K562 (cell line): ENCODE data around the gene RNASEH2C. TPM values are rescaled to one million over a fixed set of nuclear protein-coding genes. Genes with fewer than 3 reads are reported as not detected.

Source experiments
- ATAC-seq: fragments of 200-7000 bp; cut with Tn5 transposase; 3 replicates; pipeline ENCODE4 v1.9.1; 2020; ENCODE audit warnings: moderate library complexity
- BruUV-seq: library from RNA; stranded (reverse); fragments of 400-500 nt; replicated peaks from 2 replicates; lab custom pipeline; 2021; lab: Mats Ljungman, UMichigan
- CTCF ChIA-PET: fragments of 300-600 bp; formaldehyde crosslinking; extraction: SDS; loops from one replicate; lab custom pipeline; 2021; ENCODE audit warnings: low intra/inter-chr PET ratio; lab: Yijun Ruan, JAX
- POLR2A ChIA-PET: fragments of 300-600, 350-650 bp; sonication (Branson Sonifier 250); formaldehyde crosslinking; extraction: SDS; loops from one replicate; lab custom pipeline; 2021; ENCODE audit warnings: antibody characterized with exemption, inconsistent platforms; lab: Yijun Ruan, JAX
- DNase-seq, 4 experiments: peaks; one replicate each; pipeline versions ENCODE4 v3.0.0 to v3.0.0-alpha.2; 2011 to 2018; ENCODE audit warnings: low spot score in 3 of 4, mixed read lengths in 3 of 4; ENCODE audit errors: extremely low read depth in 1 of 4
- FAIRE-seq: peaks from 2 replicates; lab custom pipeline; 2011; peaks lifted over from hg19 to GRCh38; lab: Jason Lieb, UNC
- H2AFZ ChIP-seq: 2 replicates; pipeline ENCODE4 v1.6.0; 2011; ENCODE audit warnings: low read depth, low read length, control low read depth, inconsistent platforms
- H3K27ac ChIP-seq: fragments of 200-600 bp; 3 replicates; pipeline ENCODE4 v1.8.0; 2011; ENCODE audit warnings: low read depth, mild to moderate bottlenecking, control low read depth, inconsistent platforms, low read length, moderate library complexity, mixed read lengths; ENCODE audit errors: extremely low read depth
- H3K27me3 ChIP-seq, 2 experiments: fragments of 300-600 bp in 1 of 2; 2 replicates in 1 of 2; 3 replicates in 1 of 2; pipeline versions ENCODE4 v1.6.0 to v1.8.0; 2011; ENCODE audit warnings: inconsistent platforms in 2 of 2, low read length in 2 of 2, mild to moderate bottlenecking in 1 of 2, mixed read lengths in 1 of 2, moderate library complexity in 1 of 2; ENCODE audit not compliant: control insufficient read depth in 2 of 2, insufficient read depth in 2 of 2
- H3K36me3 ChIP-seq: fragments of 300-600 bp; 3 replicates; pipeline ENCODE4 v1.8.0; 2011; ENCODE audit warnings: mild to moderate bottlenecking, low read length, inconsistent platforms; ENCODE audit not compliant: control insufficient read depth, insufficient read depth
- H3K4me1 ChIP-seq, 2 experiments: fragments of 200-600 bp in 1 of 2; replicated peaks in 1 of 2; 2 replicates in 1 of 2; 3 replicates in 1 of 2; pipeline versions ENCODE4 v1.5.1 to v1.8.0; 2011; ENCODE audit warnings: inconsistent platforms in 2 of 2, low read length in 2 of 2, mild to moderate bottlenecking in 1 of 2, mixed read lengths in 1 of 2, moderate library complexity in 1 of 2; ENCODE audit not compliant: control insufficient read depth in 2 of 2, insufficient read depth in 2 of 2
- H3K4me2 ChIP-seq: 2 replicates; pipeline ENCODE4 v1.6.1; 2011; ENCODE audit warnings: low read length, control low read depth, inconsistent platforms, mixed read lengths; ENCODE audit not compliant: insufficient read depth
- H3K4me3 ChIP-seq: fragments of 200-600 bp; sonication (generic), shearing (Covaris generic); 2 replicates; pipeline ENCODE4 v1.5.1; 2016; ENCODE audit warnings: control low read depth, inconsistent platforms
- H3K79me2 ChIP-seq: fragments of 200-600 bp; 3 replicates; pipeline ENCODE4 v1.8.0; 2011; ENCODE audit warnings: low read length, inconsistent platforms; ENCODE audit not compliant: control insufficient read depth, insufficient read depth
- H3K9ac ChIP-seq, 2 experiments: 2 replicates each; pipeline versions ENCODE4 v1.6.0 to v1.6.1; 2011; ENCODE audit warnings: low read depth in 2 of 2, low read length in 2 of 2, control low read depth in 1 of 2, inconsistent platforms in 1 of 2, mild to moderate bottlenecking in 1 of 2, mixed read lengths in 1 of 2; ENCODE audit not compliant: insufficient read depth in 1 of 2
- H3K9me1 ChIP-seq: one replicate; pipeline ENCODE4 v1.6.0; 2011; ENCODE audit warnings: inconsistent platforms, mild to moderate bottlenecking, low read length, moderate library complexity; ENCODE audit not compliant: control insufficient read depth, insufficient read depth
- H3K9me3 ChIP-seq: replicated peaks from 2 replicates; pipeline ENCODE4 v1.5.1; 2011; ENCODE audit warnings: low read depth, low read length, inconsistent platforms; ENCODE audit not compliant: control insufficient read depth, insufficient read depth
- H4K20me1 ChIP-seq: replicated peaks from 2 replicates; pipeline ENCODE4 v1.6.1; 2011; ENCODE audit warnings: low read length, inconsistent platforms, mixed read lengths; ENCODE audit not compliant: control insufficient read depth, insufficient read depth
- ATF3 ChIP-seq, 2 experiments: fragments of 450-650 bp in 1 of 2; sonication (generic) in 1 of 2; formaldehyde crosslinking in 1 of 2; IDR thresholded peaks in 1 of 2; conservative IDR thresholded peaks in 1 of 2; 2 replicates each; pipeline versions ENCODE4 v1.6.1 to v1.8.1; 2016 to 2023; ENCODE audit warnings: mild to moderate bottlenecking in 2 of 2, moderate library complexity in 2 of 2, inconsistent platforms in 1 of 2, missing genetic modification reagents in 1 of 2
- C11orf30 ChIP-seq: fragments of 450-650 bp; IDR thresholded peaks from 2 replicates; pipeline ENCODE4 v1.6.1; 2016; ENCODE audit warnings: low read depth, mild to moderate bottlenecking
- CUX1 ChIP-seq: fragments of 200-800 bp; sonication (Bioruptor generic); IDR thresholded peaks from 2 replicates; pipeline ENCODE4 v1.6.1; 2016; ENCODE audit warnings: missing genetic modification characterization, missing compliant biosample characterization
- DPF2 ChIP-seq: fragments of 450-650 bp; IDR thresholded peaks from 2 replicates; pipeline ENCODE4 v1.6.1; 2016
- HLTF ChIP-seq: fragments of 450-650 bp; IDR thresholded peaks from 2 replicates; pipeline ENCODE4 v1.6.1; 2016
- KLF13 ChIP-seq: fragments of 450-650 bp; IDR thresholded peaks from 2 replicates; pipeline ENCODE4 v1.6.1; 2016; ENCODE audit warnings: missing genetic modification characterization, low read depth, mild to moderate bottlenecking, missing compliant biosample characterization, moderate library complexity, borderline replicate concordance
- MIER1 ChIP-seq: fragments of 450-650 bp; IDR thresholded peaks from 2 replicates; pipeline ENCODE4 v1.6.1; 2016; ENCODE audit warnings: antibody characterized with exemption, mild to moderate bottlenecking, low read depth
- MXI1 ChIP-seq: IDR thresholded peaks from 2 replicates; pipeline ENCODE4 v1.6.1; 2011; ENCODE audit warnings: low read depth, mild to moderate bottlenecking, improper control_type of control experiment, low read length
- POLR2A ChIP-seq: fragments of 450-650 bp; conservative IDR thresholded peaks from 2 replicates; pipeline ENCODE4 v1.6.1; 2016
- POLR2AphosphoS5 ChIP-seq: IDR thresholded peaks from 2 replicates; pipeline ENCODE4 v1.6.1; 2011; ENCODE audit warnings: mild to moderate bottlenecking, low read depth, low read length, moderate library complexity; ENCODE audit not compliant: control insufficient read depth, insufficient read depth
- RB1 ChIP-seq: fragments of 450-650 bp; IDR thresholded peaks from 2 replicates; pipeline ENCODE4 v1.6.1; 2017; ENCODE audit warnings: low read depth, mild to moderate bottlenecking
- RBM22 ChIP-seq: fragments of 200-400 bp; formaldehyde crosslinking; IDR thresholded peaks from 2 replicates; pipeline ENCODE4 v1.6.1; 2018; ENCODE audit warnings: low read length, low read depth; ENCODE audit not compliant: poor library complexity, severe bottlenecking
- SREBF2 ChIP-seq: sonication (generic); formaldehyde crosslinking; IDR thresholded peaks from 2 replicates; pipeline ENCODE4 v1.4.0; 2020; ENCODE audit warnings: mild to moderate bottlenecking, missing genetic modification reagents
- TEAD4 ChIP-seq, 2 experiments: sonication (generic) in 1 of 2; formaldehyde crosslinking in 1 of 2; IDR thresholded peaks; 2 replicates each; pipeline versions ENCODE4 v1.6.1 to v1.8.0; 2012 to 2022; ENCODE audit warnings: borderline replicate concordance in 1 of 2, inconsistent platforms in 1 of 2, low read length in 1 of 2, mild to moderate bottlenecking in 1 of 2, missing genetic modification reagents in 1 of 2
- THRAP3 ChIP-seq: fragments of 450-650 bp; IDR thresholded peaks from 2 replicates; pipeline ENCODE4 v1.6.1; 2016; ENCODE audit warnings: mild to moderate bottlenecking, inconsistent platforms, borderline replicate concordance
- ZNF668 ChIP-seq: fragments of 250-450 bp; sonication (Bioruptor Pico); IDR thresholded peaks from 2 replicates; pipeline ENCODE4 v1.8.0; 2022; ENCODE audit warnings: mild to moderate bottlenecking, inconsistent platforms
- WGBS: fragments of 100-300 bp; shearing (Covaris generic); methylation state at CpG from one replicate; pipeline ENCODE4 v1.1.6; 2016; ENCODE audit warnings: low coverage, mixed read lengths; ENCODE audit not compliant: insufficient coverage; ENCODE audit errors: missing lambda C conversion rate; 5-methylcytosine and 5-hydroxymethylcytosine counted together
- in situ Hi-C: fragments of 300-500 bp; cut with MboI; formaldehyde crosslinking; loops from 4 replicates; pipeline ENCODE4 v1.15.0; 2018; ENCODE audit warnings: inconsistent platforms, mixed read lengths
- intact Hi-C: fragments of 100-400 bp; cut with micrococcal nuclease; formaldehyde crosslinking; loops from 2 replicates; pipeline ENCODE4 v1.14.2; 2022
- polyA plus RNA-seq, 8 experiments: library from polyadenylated mRNA; depleted of rRNA in 4 of 8; stranded (reverse) in 5 of 8; unstranded in 3 of 8; fragments of >200 nt; fragmentation: Nextera tagmentation in 2 of 8; fragmentation: Illumina TruSeq in 1 of 8; extraction: Ambion mirVana in 2 of 8; extraction: Trizol in 1 of 8; gene quantifications; 2 replicates each; pipeline versions ENCODE4 v1.2.1 to v1.2.3, GENCODE V29; 2011 to 2014; ENCODE audit warnings: inconsistent platforms in 1 of 8, missing spikeins in 1 of 8
- total RNA-seq, 7 experiments: library from RNA; depleted of rRNA in 6 of 7; stranded (reverse); fragments of >200 nt in 6 of 7; fragmentation: Illumina TruSeq in 2 of 7; extraction: Trizol in 2 of 7; gene quantifications; 2 replicates each; pipeline versions ENCODE4 v1.2.1 to v1.2.3, GENCODE V29; 2011 to 2021; ENCODE audit warnings: low replicate concordance in 1 of 7

The RNASEH2C gene
- total and polyA plus RNA-seq, 9 of the 15 experiments (the other 6 are each of a cell fraction or from before 2014, with no cell fraction given) = 5.4 to 78.2 (median 15.6) TPM

DNA sequence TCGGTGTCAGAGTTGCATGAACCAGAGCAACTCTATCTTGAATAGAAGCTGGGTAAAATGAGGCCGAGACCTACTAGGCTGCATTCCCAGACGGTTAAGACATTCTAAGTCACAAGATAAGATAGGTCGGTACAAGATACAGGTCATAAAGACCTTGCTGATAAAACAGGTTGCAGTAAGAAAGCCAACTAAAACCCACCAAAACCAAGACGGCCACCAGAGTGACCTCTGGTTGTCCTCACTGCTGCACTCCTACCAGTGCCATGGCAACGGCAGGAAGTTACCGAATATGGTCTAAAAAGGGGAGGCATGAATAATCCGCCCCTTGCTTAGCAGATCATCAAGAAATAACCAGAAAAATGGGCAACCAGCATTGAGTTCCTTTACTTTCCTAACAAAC is 10.9 kb downstream of the RNASEH2C start:
- no peak overlapping the region for H3K4me3 ChIP-seq
- ChIA-PET CTCF (interaction anchor here (0.6 to 3.9 kb wide), 2 partner anchors 27 to 109 kb away, joined by 3 to 45 read pairs; no protein-coding TSS in a partner anchor), POLR2A (interaction anchor here (0.7 kb wide), 1 partner anchor 119 kb away, joined by 3 read pairs; no protein-coding TSS in a partner anchor)
- DNase-seq = peak in 1 of 4 experiments; percentile 64
- peak overlapping the region; percentile 28; the same call in 1 of the 3 replicates for H3K27ac ChIP-seq
- H3K9me3 ChIP-seq = no peaks in the 10 kb centered on the region
- H3K27me3 ChIP-seq = no peaks in the 10 kb centered on the region
- FAIRE-seq = no peak
- no peak for ATAC-seq
- in situ Hi-C loops (loop anchor here (5.0 to 10.0 kb wide), 2 partner anchors 113 to 285 kb away; no protein-coding TSS in a partner anchor), intact Hi-C loops (loop anchor here (5.0 kb wide), 3 partner anchors 63 to 178 kb away; partner anchors contain the start of genes FIBP and SIPA1)
- peak overlapping the region; percentile 36; the same call in 1 of the 2 replicates for H3K4me2 ChIP-seq
- no peak overlapping the region for H3K9ac ChIP-seq
- H3K79me2 ChIP-seq = peaks cover 10% of the 10 kb centered on the region
- peak overlapping the region; percentile 69 for H2AFZ ChIP-seq
- WGBS = 24% methylated on average over 8 of the region's 8 CpGs
- peaks cover 20 to 28% of the 10 kb centered on the region in 2 experiments for H3K4me1 ChIP-seq
- H3K9me1 ChIP-seq = no peaks in the 10 kb centered on the region
- no TSS peak for BruUV-seq
- H3K36me3 ChIP-seq = peaks cover 21% of the 10 kb centered on the region; the same call in 2 of the 3 replicates
- peaks cover 5% of the 10 kb centered on the region; the same call in 1 of the 2 replicates for H4K20me1 ChIP-seq
- TF ChIP-seq ZNF668 (CRISPR knock-in tag) (no peak), DPF2 (0 out of 2 replicates have a peak, but pooled peaks have one; percentile 18), RB1 (0 out of 2 replicates have a peak, but pooled peaks have one; percentile 5), MXI1 (peak; percentile 25; the same call in 1 of the 2 replicates), CUX1 (CRISPR knock-in tag) (no peak), RBM22 (no peak), POLR2A (no peak), THRAP3 (no peak), C11orf30 (no peak), SREBF2 (CRISPR knock-in tag) (no peak), TEAD4 (IDR thresholded peaks at IDR 0.05; ENCODE audit: low read length) (no peak), TEAD4 (CRISPR knock-in tag; IDR thresholded peaks at IDR 0.05; ENCODE audit: borderline replicate concordance) (no peak), POLR2AphosphoS5 (no peak), KLF13 (no peak), HLTF (no peak), ATF3 (IDR thresholded peaks at IDR 0.05) (no peak), ATF3 (CRISPR knock-in tag; conservative IDR thresholded peaks at IDR 0.05) (peak; percentile 60; the same call in 1 of the 2 replicates), MIER1 (no peak)
